Skeletal muscle tissue (tissue), 4 donors: ENCODE measurements around the gene FBXO21. TPM values are rescaled to one million over a fixed set of nuclear protein-coding genes. Genes with fewer than 3 reads are reported as not detected.
A peak's percentile ranks its signal among the peaks of the same experiment; 100 is the strongest.
"Not testable (repeated sequence)": the region's sequence is repeated elsewhere in the genome, so short reads cannot be mapped to it uniquely, and the experiment has no call there.

Experiments used
- H3K27ac ChIP-seq: one replicate; pipeline ENCODE4 v1.7.0; 2013; ENCODE audit warnings: mild to moderate bottlenecking, low read depth, low read length, inconsistent platforms
- H3K27me3 ChIP-seq, 3 donors: one replicate each; pipeline ENCODE4 v1.7.0; 2013; ENCODE audit warnings: low read length in 3 of 3; ENCODE audit not compliant: control insufficient read depth in 3 of 3, insufficient read depth in 3 of 3
- H3K36me3 ChIP-seq, 3 donors: one replicate each; pipeline ENCODE4 v1.7.0; 2013; ENCODE audit warnings: low read length in 3 of 3; ENCODE audit not compliant: control insufficient read depth in 3 of 3, insufficient read depth in 3 of 3
- H3K4me1 ChIP-seq, 3 donors: one replicate each; pipeline ENCODE4 v1.7.0; 2013; ENCODE audit warnings: low read length in 3 of 3, mild to moderate bottlenecking in 3 of 3; ENCODE audit not compliant: control insufficient read depth in 3 of 3, insufficient read depth in 3 of 3
- H3K4me3 ChIP-seq, 3 donors: one replicate each; pipeline ENCODE4 v1.7.0; 2013; ENCODE audit warnings: low read length in 3 of 3
- H3K9ac ChIP-seq, 3 donors: one replicate each; pipeline ENCODE4 v1.7.0; 2013; ENCODE audit warnings: low read length in 3 of 3, mild to moderate bottlenecking in 3 of 3, moderate library complexity in 2 of 3, low read depth in 1 of 3
- H3K9me3 ChIP-seq, 3 donors: one replicate each; pipeline ENCODE4 v1.7.0; 2013; ENCODE audit warnings: low read length in 3 of 3; ENCODE audit not compliant: control insufficient read depth in 3 of 3
- total RNA-seq: library from RNA; depleted of rRNA; stranded (reverse); fragments of >200 nt; gene quantifications from one replicate; pipeline ENCODE4 v1.2.3, GENCODE V29; 2014
- donor health status: Osteomylitis.

The FBXO21 gene
- total RNA-seq, 1 donor from 2014 or later: 37.6 TPM

DNA sequence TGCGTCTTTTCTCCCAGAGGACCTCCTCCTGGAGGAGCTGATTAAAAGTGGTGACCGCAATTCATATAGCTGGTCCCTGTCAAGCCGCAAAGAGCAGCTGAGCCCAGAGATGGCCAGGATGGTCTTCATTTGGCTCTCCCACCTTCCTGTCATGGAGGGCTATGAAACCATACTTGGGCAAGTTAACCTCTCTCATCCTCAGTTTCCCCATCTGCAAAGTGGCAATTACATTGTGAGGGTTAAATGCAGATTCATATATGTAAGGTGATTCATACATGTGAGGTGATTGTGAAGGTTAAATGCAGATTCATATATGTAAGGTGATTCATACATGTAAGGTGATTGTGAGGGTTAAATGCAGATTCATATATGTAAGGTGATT lies 87.5 kb downstream of the FBXO21 start:
- Histone ChIP-seq H3K36me3 (no peaks in the 10 kb centered on the region), H3K4me3 (no peak overlapping the region), H3K9me3 (no peaks in the 10 kb centered on the region), H3K4me1 (peaks cover 3 to 12% (median 7%) of the 10 kb centered on the region in 3 donors), H3K27me3 (peaks cover 45 to 55% (median 49%) of the 10 kb centered on the region in 3 donors), H3K9ac (no peak overlapping the region), H3K27ac (no peak overlapping the region)

DNA sequence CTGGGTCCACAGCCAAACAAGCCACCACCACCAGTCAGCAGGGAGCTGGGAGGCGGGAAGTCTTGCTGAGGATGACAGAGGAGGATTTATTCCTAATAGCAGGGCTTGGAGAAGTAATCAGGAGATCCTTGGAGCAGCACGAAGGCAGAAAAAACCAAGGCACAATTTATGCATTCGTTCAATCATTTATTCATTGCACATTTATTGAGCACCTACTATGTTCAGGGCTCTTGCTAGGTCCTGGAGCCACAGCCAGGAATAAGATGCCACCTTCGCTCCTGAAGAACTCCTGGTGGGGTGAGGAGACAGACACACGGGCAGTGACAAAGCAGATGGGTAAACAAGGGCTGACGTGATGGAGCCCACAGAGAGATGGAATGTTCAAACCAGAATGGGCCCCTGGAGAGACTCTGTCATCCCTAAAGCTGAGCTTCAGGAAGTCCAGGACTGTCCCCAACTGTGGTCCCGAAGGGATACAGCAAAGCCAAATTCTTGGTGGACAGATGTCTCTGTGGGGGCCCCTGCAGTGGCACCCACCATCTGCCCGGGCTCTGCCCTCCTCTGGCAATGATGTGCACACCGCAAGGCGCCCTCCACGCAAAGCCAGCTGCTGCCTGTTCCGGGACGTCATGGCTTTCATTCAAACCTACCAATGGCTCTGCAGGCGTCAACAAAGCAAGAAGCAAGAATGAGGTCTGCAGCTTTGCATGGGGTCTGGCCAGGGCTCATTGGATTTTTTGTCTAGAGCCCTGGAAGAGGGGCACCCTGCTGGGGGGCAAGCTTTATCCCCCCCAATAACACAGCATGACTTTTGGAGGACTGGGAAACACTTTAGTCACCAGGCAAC lies 88.1 kb downstream of the FBXO21 start:
- Histone ChIP-seq H3K9ac (no peak overlapping the region), H3K27me3 (peaks cover 50 to 55% (median 52%) of the 10 kb centered on the region in 3 donors), H3K4me3 (no peak overlapping the region), H3K4me1 (peaks cover 3 to 12% (median 7%) of the 10 kb centered on the region in 3 donors), H3K36me3 (no peaks in the 10 kb centered on the region), H3K9me3 (no peaks in the 10 kb centered on the region), H3K27ac (no peak overlapping the region)

DNA sequence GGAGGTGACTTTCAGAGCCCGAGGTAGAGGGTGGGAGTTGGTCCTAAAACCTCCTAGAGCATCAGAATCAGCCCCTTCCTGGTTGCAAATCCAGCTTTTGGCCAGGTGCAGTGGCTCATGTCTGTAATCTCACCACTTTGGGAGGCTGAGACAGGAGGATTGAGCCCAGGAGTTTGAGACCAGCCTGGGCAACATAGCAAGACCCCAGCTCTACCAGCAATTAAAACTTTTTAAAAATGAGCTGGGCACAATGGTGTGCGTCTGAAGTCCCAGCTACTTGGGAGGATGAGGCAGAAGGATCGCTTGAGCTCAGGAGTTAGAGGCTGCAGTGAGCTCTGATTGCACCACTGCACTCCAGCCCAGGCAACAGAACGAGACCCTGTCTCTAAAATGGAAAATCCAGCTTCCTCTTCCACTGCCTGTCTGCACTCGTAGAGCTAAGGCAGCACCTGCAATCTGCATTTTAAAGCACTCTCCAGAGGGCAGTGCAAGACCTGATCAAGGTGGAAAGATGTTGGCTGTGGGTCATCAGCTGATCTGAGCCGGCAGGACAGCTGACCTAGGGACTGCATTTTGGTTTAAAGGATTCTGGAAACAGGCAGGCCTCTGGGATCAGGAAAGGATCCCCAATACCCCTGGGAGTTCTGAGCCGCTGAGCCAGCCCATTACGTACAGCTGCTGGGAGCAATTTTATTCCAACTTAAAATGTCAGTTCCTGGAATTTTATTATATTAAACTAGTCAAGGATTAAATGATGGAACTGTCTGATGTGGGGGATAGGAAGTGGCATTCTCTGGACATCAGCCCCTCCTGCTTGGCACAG lies 89.2 kb downstream of the FBXO21 start:
- no peaks in the 10 kb centered on the region for H3K36me3 ChIP-seq
- peaks cover 59 to 66% (median 63%) of the 10 kb centered on the region in 3 donors for H3K27me3 ChIP-seq
- H3K9me3 ChIP-seq: no peaks in the 10 kb centered on the region
- H3K27ac ChIP-seq: no peak overlapping the region
- H3K4me1 ChIP-seq: peaks cover 3 to 12% (median 7%) of the 10 kb centered on the region in 3 donors
- no peak overlapping the region for H3K4me3 ChIP-seq
- no peak overlapping the region for H3K9ac ChIP-seq

DNA sequence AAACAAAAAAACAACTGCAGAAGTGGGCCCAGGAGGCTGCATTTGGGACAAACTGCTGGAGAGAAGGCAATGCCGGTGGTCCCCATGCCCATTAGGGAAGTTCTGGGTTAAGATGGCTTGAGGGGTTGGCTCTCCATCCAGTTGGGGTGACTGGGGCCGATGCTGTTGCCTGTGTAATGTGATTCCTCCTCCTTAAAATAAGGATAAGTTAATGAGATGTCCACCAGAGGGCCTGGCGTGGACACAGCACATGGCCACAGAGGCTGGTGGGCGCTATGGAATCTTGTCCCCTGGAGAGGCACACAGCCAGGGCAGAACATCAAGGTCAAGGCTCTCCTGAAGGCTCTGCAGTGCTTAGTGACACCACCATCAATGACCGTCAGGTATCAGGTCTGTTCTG lies 90.0 kb downstream of the FBXO21 start:
- peaks cover 66 to 70% (median 69%) of the 10 kb centered on the region in 3 donors for H3K27me3 ChIP-seq
- no peak overlapping the region for H3K4me3 ChIP-seq
- H3K9me3 ChIP-seq: no peaks in the 10 kb centered on the region
- H3K4me1 ChIP-seq: peaks cover 3 to 12% (median 7%) of the 10 kb centered on the region in 3 donors
- H3K27ac ChIP-seq: no peak overlapping the region
- no peaks in the 10 kb centered on the region for H3K36me3 ChIP-seq
- H3K9ac ChIP-seq: no peak overlapping the region

DNA sequence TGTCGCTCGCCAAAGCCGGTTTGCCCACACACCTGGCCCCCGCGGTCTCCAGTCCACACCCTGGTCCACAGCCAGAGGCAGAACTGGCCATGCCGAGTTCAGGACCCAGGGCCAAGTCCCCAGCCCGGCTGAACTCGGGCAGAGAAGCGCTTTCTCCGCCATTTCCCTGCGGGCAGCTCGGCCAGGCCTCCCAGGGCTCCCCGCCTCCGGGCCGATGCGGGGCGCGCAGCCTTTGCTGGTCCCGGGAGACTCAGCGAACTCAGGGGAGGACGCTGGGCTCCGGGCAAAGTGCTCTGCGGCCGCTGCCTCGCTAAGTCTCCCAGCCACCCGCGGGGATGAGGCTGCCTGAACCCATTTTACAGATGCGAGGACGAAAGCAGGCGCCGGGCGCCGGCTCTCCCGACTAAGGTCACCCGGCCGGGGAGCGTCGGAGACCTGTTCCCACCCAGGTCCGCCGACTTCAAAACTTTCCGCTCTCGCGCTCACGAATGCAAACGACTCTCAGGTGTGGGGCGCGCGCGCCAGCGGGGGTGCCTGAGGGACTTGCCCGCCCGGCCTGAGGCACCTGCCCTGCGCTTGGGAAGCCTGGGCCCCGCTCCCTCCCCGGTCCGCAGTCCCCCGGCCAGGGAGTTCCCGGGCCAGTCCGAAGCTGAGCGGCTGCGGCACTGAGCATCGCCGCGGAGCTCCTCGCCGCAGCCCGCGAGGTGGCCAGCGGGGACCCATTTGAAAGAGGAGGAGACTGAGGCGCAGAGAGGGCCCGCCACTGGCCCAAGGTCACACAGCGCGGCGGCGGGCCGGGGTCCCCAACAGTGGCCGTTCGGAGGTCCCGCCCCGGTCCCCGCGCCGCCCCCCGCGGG lies 91.7 kb downstream of the FBXO21 start:
- Histone ChIP-seq H3K27ac (no peak overlapping the region), H3K36me3 (no peaks in the 10 kb centered on the region), H3K9ac (peak overlapping the region in 2 of 3 donors; percentile 23 to 57), H3K9me3 (no peaks in the 10 kb centered on the region), H3K27me3 (peaks cover 69 to 77% (median 77%) of the 10 kb centered on the region in 3 donors), H3K4me3 (peak overlapping the region; percentile 43 to 65 (median 56)), H3K4me1 (peaks cover 3 to 12% (median 7%) of the 10 kb centered on the region in 3 donors)

DNA sequence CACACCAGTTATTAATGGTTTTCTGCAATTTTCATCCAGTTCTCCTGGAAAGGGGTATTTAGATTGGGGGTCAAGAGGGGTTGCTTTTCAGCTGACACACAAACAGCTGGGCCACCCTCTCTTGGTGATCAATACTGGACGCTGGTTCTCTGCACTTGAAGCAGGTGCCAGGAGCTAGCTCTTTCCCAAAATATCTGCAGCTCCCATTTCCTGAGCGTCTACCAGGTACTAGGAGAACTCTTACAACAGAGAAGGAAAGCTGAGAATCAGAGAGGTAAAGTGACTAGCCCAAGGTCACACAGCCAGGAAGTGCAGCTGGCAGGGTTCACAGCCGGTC lies 92.3 kb downstream of the FBXO21 start:
- Histone ChIP-seq H3K36me3 (no peaks in the 10 kb centered on the region), H3K27ac (no peak overlapping the region), H3K9me3 (no peaks in the 10 kb centered on the region), H3K4me3 (peak overlapping the region; percentile 18 to 65 (median 56)), H3K27me3 (peaks cover 74 to 83% (median 82%) of the 10 kb centered on the region in 3 donors), H3K9ac (peak overlapping the region in 1 of 3 donors; percentile 57), H3K4me1 (peaks cover 3 to 12% (median 10%) of the 10 kb centered on the region in 3 donors)

DNA sequence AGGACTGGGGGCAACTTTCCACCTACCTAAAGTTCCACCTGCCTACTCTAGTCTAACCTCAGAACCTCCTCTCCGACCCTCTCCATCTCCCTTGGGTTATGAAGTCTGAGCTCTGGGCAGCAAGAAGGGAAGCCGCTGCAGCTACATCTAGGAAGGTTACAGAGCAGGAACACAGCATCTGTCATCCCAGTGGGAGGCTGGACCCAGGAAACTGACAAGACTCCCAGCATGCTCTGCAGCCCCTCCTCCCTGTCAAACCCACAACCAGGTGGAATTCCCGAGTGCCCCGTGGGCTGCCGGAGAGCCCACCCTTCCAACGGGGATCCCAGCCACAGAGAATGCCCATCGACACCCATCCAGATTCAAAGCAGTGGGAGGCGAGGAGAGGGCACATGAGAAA lies 93.1 kb downstream of the FBXO21 start:
- peaks cover 3 to 12% (median 10%) of the 10 kb centered on the region in 3 donors for H3K4me1 ChIP-seq
- H3K9ac ChIP-seq: no peak overlapping the region
- H3K27me3 ChIP-seq: peaks cover 71 to 84% (median 80%) of the 10 kb centered on the region in 3 donors
- no peak overlapping the region for H3K27ac ChIP-seq
- peaks cover 0 to under 1% (median 0%) of the 10 kb centered on the region in 3 donors for H3K9me3 ChIP-seq
- peak overlapping the region in 1 of 3 donors; percentile 35 for H3K4me3 ChIP-seq
- H3K36me3 ChIP-seq: no peaks in the 10 kb centered on the region

DNA sequence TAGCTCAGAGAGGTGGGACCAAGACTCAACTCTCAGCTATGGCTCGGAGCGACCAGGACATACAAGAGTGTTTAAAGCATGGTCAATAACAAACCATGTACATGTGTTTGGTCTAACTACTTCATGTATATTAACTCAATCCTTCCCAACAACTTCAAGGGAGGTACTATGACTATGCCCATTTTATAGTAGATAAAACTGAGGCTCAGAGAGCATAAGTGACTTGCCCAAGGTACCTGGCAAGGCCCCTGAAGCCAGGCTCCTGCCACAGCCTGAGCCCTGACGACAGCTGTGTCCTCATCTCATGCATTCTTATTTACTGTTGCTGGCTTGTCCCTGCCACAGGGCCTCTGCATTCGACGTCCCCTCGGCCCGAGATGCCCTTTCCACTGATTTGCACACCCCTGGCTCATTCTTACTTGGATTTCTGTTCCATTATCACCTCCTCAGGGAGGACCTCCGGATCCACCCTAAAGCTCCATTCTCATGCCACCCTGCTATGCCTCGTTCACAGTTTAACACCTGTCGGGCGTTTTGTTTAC lies 93.7 kb downstream of the FBXO21 start:
- H3K27ac ChIP-seq: no peak overlapping the region
- peaks cover 3 to 12% (median 10%) of the 10 kb centered on the region in 3 donors for H3K4me1 ChIP-seq
- H3K9me3 ChIP-seq: peaks cover 0 to 2% (median 0%) of the 10 kb centered on the region in 3 donors
- no peak overlapping the region for H3K9ac ChIP-seq
- no peak overlapping the region for H3K4me3 ChIP-seq
- H3K36me3 ChIP-seq: no peaks in the 10 kb centered on the region
- H3K27me3 ChIP-seq: peaks cover 66 to 86% (median 74%) of the 10 kb centered on the region in 3 donors

DNA sequence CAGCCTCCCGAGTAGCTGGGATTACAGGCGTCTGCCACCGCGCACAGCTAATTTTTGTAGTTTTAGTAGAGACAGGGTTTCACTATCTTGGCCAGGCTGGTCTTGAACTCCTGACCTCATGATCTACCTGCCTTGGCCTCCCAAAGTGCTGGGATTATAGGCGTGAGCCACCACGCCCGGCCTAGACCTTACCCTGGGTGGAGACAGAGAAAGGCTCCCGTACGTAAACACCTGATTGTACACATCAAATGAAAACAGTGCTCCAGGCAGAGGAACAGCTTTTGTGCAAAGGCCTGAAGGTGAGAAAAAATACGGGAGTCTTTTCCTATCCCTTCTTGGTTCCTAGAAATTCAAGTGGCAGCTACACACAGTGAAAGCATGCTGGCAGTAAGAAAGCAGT lies 95.1 kb downstream of the FBXO21 start:
- Histone ChIP-seq H3K27me3 (peaks cover 52 to 77% (median 63%) of the 10 kb centered on the region in 3 donors), H3K4me1 (peaks cover 3 to 12% (median 10%) of the 10 kb centered on the region in 3 donors)
- not testable (repeated sequence) for H3K9me3 ChIP-seq, H3K36me3 ChIP-seq, H3K27ac ChIP-seq, H3K4me3 ChIP-seq, H3K9ac ChIP-seq
